IMR-90 (cell line): ENCODE measurements around the gene CCSER1.

Experiments used
- BHLHE40 ChIP-seq: fragments of 150-350 bp; IDR thresholded peaks from 2 replicates; pipeline ENCODE4 v1.6.1; 2016; ENCODE audit warnings: mild to moderate bottlenecking, low read depth, low read length
- CEBPB ChIP-seq: IDR thresholded peaks from 2 replicates; pipeline ENCODE4 v1.6.1; 2012; ENCODE audit warnings: low read depth, low read length, improper control_type of control experiment
- MXI1 ChIP-seq: IDR thresholded peaks from 2 replicates; pipeline ENCODE4 v1.6.1; 2012; ENCODE audit warnings: low read depth, mild to moderate bottlenecking, low read length, moderate library complexity, borderline replicate concordance
- RCOR1 ChIP-seq: IDR thresholded peaks from 2 replicates; pipeline ENCODE4 v1.6.1; 2012; ENCODE audit warnings: mild to moderate bottlenecking, low read length, improper control_type of control experiment; ENCODE audit not compliant: insufficient replicate concordance
- TF ChIP-seq, protein P1 (sequence below): conservative IDR thresholded peaks from 2 replicates; pipeline ENCODE4 v1.5.1; 2012; ENCODE audit warnings: mild to moderate bottlenecking, low read depth, low read length, improper control_type of control experiment
- TF ChIP-seq, protein P2 (sequence below): fragments of 150-350 bp; IDR thresholded peaks from 2 replicates; pipeline ENCODE4 v1.6.1; 2017; ENCODE audit warnings: mild to moderate bottlenecking, antibody characterized with exemption, low read length, low read depth

DNA sequence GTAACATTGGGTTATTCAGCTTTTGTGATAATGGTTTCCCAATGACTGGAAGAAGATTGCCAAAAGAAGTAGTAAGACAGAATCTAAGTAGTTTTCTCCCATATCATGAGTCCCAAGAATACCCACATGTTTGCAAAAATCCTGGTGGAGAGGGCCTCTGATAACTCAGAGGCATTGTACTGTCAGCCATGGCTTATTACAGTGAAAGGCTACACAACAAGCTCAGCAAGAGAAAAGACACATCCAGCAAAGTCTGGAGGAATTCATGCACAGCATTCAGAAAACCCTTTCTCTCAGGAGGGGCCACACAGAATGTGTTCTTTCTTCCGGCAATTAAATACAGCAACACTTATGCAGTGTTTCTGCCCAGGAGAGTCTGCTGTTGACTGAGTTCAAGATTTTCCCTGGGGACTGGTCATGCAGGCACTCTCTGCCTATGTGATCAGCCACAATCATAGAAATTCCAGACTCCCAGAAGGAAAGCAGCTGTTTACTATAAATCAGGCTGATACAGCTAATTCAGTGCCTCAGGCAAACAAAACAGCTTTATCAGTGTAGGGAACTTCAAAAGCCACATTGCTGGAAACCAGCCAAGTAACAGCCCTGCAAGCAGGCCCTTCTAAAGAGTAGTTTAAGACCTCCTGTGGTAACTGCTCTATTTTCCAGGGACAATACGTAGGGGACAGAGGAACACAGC, 937.1 kb downstream of the CCSER1 start:
- TF ChIP-seq, protein P1, sequence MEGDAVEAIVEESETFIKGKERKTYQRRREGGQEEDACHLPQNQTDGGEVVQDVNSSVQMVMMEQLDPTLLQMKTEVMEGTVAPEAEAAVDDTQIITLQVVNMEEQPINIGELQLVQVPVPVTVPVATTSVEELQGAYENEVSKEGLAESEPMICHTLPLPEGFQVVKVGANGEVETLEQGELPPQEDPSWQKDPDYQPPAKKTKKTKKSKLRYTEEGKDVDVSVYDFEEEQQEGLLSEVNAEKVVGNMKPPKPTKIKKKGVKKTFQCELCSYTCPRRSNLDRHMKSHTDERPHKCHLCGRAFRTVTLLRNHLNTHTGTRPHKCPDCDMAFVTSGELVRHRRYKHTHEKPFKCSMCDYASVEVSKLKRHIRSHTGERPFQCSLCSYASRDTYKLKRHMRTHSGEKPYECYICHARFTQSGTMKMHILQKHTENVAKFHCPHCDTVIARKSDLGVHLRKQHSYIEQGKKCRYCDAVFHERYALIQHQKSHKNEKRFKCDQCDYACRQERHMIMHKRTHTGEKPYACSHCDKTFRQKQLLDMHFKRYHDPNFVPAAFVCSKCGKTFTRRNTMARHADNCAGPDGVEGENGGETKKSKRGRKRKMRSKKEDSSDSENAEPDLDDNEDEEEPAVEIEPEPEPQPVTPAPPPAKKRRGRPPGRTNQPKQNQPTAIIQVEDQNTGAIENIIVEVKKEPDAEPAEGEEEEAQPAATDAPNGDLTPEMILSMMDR, result no peak
- TF ChIP-seq MXI1, result no peak
- no peak for TF ChIP-seq BHLHE40
- TF ChIP-seq RCOR1, result no peak
- no peak for TF ChIP-seq CEBPB
- TF ChIP-seq, protein P2, sequence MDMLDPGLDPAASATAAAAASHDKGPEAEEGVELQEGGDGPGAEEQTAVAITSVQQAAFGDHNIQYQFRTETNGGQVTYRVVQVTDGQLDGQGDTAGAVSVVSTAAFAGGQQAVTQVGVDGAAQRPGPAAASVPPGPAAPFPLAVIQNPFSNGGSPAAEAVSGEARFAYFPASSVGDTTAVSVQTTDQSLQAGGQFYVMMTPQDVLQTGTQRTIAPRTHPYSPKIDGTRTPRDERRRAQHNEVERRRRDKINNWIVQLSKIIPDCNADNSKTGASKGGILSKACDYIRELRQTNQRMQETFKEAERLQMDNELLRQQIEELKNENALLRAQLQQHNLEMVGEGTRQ, result no peak
